CD4-positive, alpha-beta memory T cell (primary cell): ENCODE results near the gene PROSER2. TPM values are rescaled to one million over a fixed set of nuclear protein-coding genes. Genes with fewer than 3 reads are reported as not detected.

ENCODE experiments used
- CTCF ChIA-PET: fragments of 350-600 bp; sonication (Branson Sonifier 250); formaldehyde crosslinking; loops from one replicate; lab custom pipeline; 2021; ENCODE audit warnings: inconsistent platforms; ENCODE audit not compliant: partially characterized antibody; lab: Charles Lee
- POLR2A ChIA-PET: fragments of 350-600 bp; sonication (Branson Sonifier 250); formaldehyde crosslinking; loops from one replicate; lab custom pipeline; 2021; ENCODE audit not compliant: partially characterized antibody; lab: Charles Lee
- DNase-seq, 5 donors: peaks; one replicate each; pipeline versions ENCODE4 v3.0.0 to v3.0.0-alpha.2; 2020 to 2022; ENCODE audit warnings: mixed read lengths in 1 of 5
- H3K27ac ChIP-seq: one replicate; pipeline ENCODE4 v1.7.0; 2013; ENCODE audit warnings: low read depth, low read length
- H3K27me3 ChIP-seq: 2 replicates; pipeline ENCODE4 v1.7.0; 2013; ENCODE audit warnings: mild to moderate bottlenecking, low read length, moderate library complexity; ENCODE audit not compliant: insufficient read depth
- H3K36me3 ChIP-seq: 2 replicates; pipeline ENCODE4 v1.7.0; 2013; ENCODE audit warnings: mild to moderate bottlenecking, low read length, moderate library complexity; ENCODE audit not compliant: insufficient read depth
- H3K4me1 ChIP-seq: 2 replicates; pipeline ENCODE4 v1.7.0; 2013; ENCODE audit warnings: mild to moderate bottlenecking, low read length, moderate library complexity; ENCODE audit not compliant: insufficient read depth
- H3K4me3 ChIP-seq, 2 donors: one replicate each; pipeline ENCODE4 v1.7.0; 2013; ENCODE audit warnings: low read length in 2 of 2, mild to moderate bottlenecking in 1 of 2
- H3K9me3 ChIP-seq, 2 donors: one replicate each; pipeline ENCODE4 v1.7.0; 2013; ENCODE audit warnings: low read length in 2 of 2, control low read depth in 1 of 2; ENCODE audit not compliant: control insufficient read depth in 1 of 2
- H3K27ac Mint-ChIP-seq, 7 donors: one replicate each; pipeline ENCODE4 v1.8.0; 2020 to 2021; ENCODE audit warnings: mixed read lengths in 7 of 7, mild to moderate bottlenecking in 6 of 7, inconsistent platforms in 3 of 7, moderate library complexity in 3 of 7
- H3K27me3 Mint-ChIP-seq, 2 donors: one replicate each; pipeline ENCODE4 v1.8.0; 2020 to 2021; ENCODE audit warnings: mixed read lengths in 2 of 2
- H3K36me3 Mint-ChIP-seq, 2 donors: one replicate each; pipeline ENCODE4 v1.8.0; 2020 to 2021; ENCODE audit warnings: mixed read lengths in 2 of 2, inconsistent platforms in 1 of 2, mild to moderate bottlenecking in 1 of 2
- H3K4me1 Mint-ChIP-seq, 4 donors: one replicate each; pipeline ENCODE4 v1.8.0; 2020 to 2021; ENCODE audit warnings: mixed read lengths in 4 of 4, mild to moderate bottlenecking in 1 of 4
- H3K4me3 Mint-ChIP-seq, 8 donors: one replicate each; pipeline ENCODE4 v1.8.0; 2020 to 2021; ENCODE audit warnings: mixed read lengths in 8 of 8, mild to moderate bottlenecking in 7 of 8, moderate library complexity in 6 of 8, inconsistent platforms in 3 of 8
- H3K9me3 Mint-ChIP-seq, 8 donors: one replicate each; pipeline ENCODE4 v1.8.0; 2020 to 2021; ENCODE audit warnings: mixed read lengths in 8 of 8, mild to moderate bottlenecking in 5 of 8, inconsistent platforms in 3 of 8, moderate library complexity in 1 of 8
- intact Hi-C: fragments of 100-400 bp; cut with micrococcal nuclease; formaldehyde crosslinking; loops from one replicate; pipeline ENCODE4 v1.15.1; 2023
- polyA plus RNA-seq, 2 donors: library from polyadenylated mRNA; unstranded; fragments of 300-500 nt; fragmentation: Illumina TruSeq; gene quantifications; one replicate each; pipeline ENCODE4 v1.2.3, GENCODE V29; 2021
- total RNA-seq, 2 experiments: library from RNA; stranded (reverse); gene quantifications; one replicate each; pipeline ENCODE4 v1.2.3, GENCODE V29; 2021

The PROSER2 gene
- total RNA-seq (1 to 10 TPM in 1 of 2 experiments, under 1 TPM in 1; 0.47 to 1.3 TPM), polyA plus RNA-seq (1 to 10 TPM in 1 of 2 donors, under 1 TPM in 1; 0.18 to 1.1 TPM)

- Mint-ChIP-seq H3K27ac (peak within 1 kb of the TSS in 2 of 7 donors; percentile 19 to 85), H3K9me3 (peaks cover 0 to 1% (median 0%) of the 10 kb centered on the region in 8 donors), H3K4me3 (peak within 1 kb of the TSS; percentile 58 to 85 (median 80)), H3K4me1 (peaks cover 6 to 15% (median 9%) of the 10 kb centered on the region in 4 donors), H3K36me3 (no peaks in the 10 kb centered on the region), H3K27me3 (peaks cover 38 to 48% of the 10 kb centered on the region in 2 donors)
- Histone ChIP-seq H3K36me3 (no peaks in the 10 kb centered on the region), H3K9me3 (no peaks in the 10 kb centered on the region), H3K27ac (no peak within 1 kb of the TSS), H3K4me1 (peaks cover 9% of the 10 kb centered on the region), H3K27me3 (no peaks in the 10 kb centered on the region), H3K4me3 (no peak within 1 kb of the TSS)
- intact Hi-C loops, result no loop called here
- ChIA-PET CTCF (no interaction called here), POLR2A (no interaction called here)
- DNase-seq, result peak in 4 of 5 donors; percentile 18 to 39 (median 28)
Measured at GRCh38 chr10:11823122-11823988, at the start of gene PROSER2. Gene PROSER2 (plus strand): TSS chr10:11823356. CDS start chr10:11852078, 28,722 bp downstream.

- Mint-ChIP-seq H3K27ac (no peak overlapping the region), H3K4me1 (no peaks in the 10 kb centered on the region), H3K27me3 (peaks cover 4 to 9% of the 10 kb centered on the region in 2 donors), H3K9me3 (peaks cover 0 to 2% (median 0%) of the 10 kb centered on the region in 8 donors), H3K36me3 (no peaks in the 10 kb centered on the region), H3K4me3 (no peak overlapping the region)
- intact Hi-C loops, result no loop called here
- Histone ChIP-seq H3K4me1 (no peaks in the 10 kb centered on the region), H3K9me3 (no peaks in the 10 kb centered on the region), H3K36me3 (no peaks in the 10 kb centered on the region), H3K27me3 (peaks cover 3% of the 10 kb centered on the region), H3K27ac (no peak overlapping the region), H3K4me3 (no peak overlapping the region)
- DNase-seq, result no peak
- ChIA-PET POLR2A (interaction anchor here (0.5 kb wide), 1 partner anchor 223 kb away, joined by 3 read pairs; no protein-coding TSS in a partner anchor), CTCF (interaction anchor here (1.3 kb wide), 2 partner anchors 10 to 212 kb away, joined by 3 to 5 read pairs; no protein-coding TSS in a partner anchor)
Measured at GRCh38 chr10:11773761-11774441, 49.3 kb upstream of the PROSER2 start.

- H3K4me1 ChIP-seq, result no peaks in the 10 kb centered on the region
- no peak overlapping the region for H3K4me3 ChIP-seq
- no peaks in the 10 kb centered on the region for H3K36me3 ChIP-seq
- POLR2A ChIA-PET, result no interaction called here
- Mint-ChIP-seq H3K4me1 (no peaks in the 10 kb centered on the region), H3K4me3 (no peak overlapping the region), H3K27ac (no peak overlapping the region), H3K36me3 (no peaks in the 10 kb centered on the region), H3K9me3 (peaks cover 0 to 2% (median 0%) of the 10 kb centered on the region in 8 donors), H3K27me3 (peaks cover 4 to 7% of the 10 kb centered on the region in 2 donors)
- peaks cover 3% of the 10 kb centered on the region for H3K27me3 ChIP-seq
- intact Hi-C loops, result no loop called here
- no peak for DNase-seq
- no peaks in the 10 kb centered on the region for H3K9me3 ChIP-seq
- CTCF ChIA-PET, result interaction anchor here (1.3 kb wide), 1 partner anchor 8 kb away, joined by 5 read pairs; no protein-coding TSS in a partner anchor
- H3K27ac ChIP-seq, result no peak overlapping the region
Measured at GRCh38 chr10:11775412-11775811, 47.7 kb upstream of the PROSER2 start.

- Histone ChIP-seq H3K9me3 (no peaks in the 10 kb centered on the region), H3K27ac (no peak overlapping the region), H3K27me3 (peaks cover 3% of the 10 kb centered on the region), H3K36me3 (no peaks in the 10 kb centered on the region), H3K4me1 (no peaks in the 10 kb centered on the region), H3K4me3 (no peak overlapping the region)
- Mint-ChIP-seq H3K4me1 (no peaks in the 10 kb centered on the region), H3K27ac (no peak overlapping the region), H3K27me3 (peaks cover 2 to 7% of the 10 kb centered on the region in 2 donors), H3K36me3 (no peaks in the 10 kb centered on the region), H3K9me3 (no peaks in the 10 kb centered on the region), H3K4me3 (no peak overlapping the region)
- ChIA-PET CTCF (no interaction called here), POLR2A (no interaction called here)
- DNase-seq, result no peak
- intact Hi-C loops, result no loop called here
Measured at GRCh38 chr10:11776080-11776479, 47.1 kb upstream of the PROSER2 start.

GRCh38 chr10:11781114-11781513, 42.0 kb upstream of the PROSER2 start:
- Histone ChIP-seq H3K27me3 (no peaks in the 10 kb centered on the region), H3K4me1 (no peaks in the 10 kb centered on the region), H3K9me3 (no peaks in the 10 kb centered on the region), H3K27ac (no peak overlapping the region), H3K4me3 (no peak overlapping the region), H3K36me3 (no peaks in the 10 kb centered on the region)
- ChIA-PET CTCF (interaction anchor here (2.1 to 3.9 kb wide), 2 partner anchors 204 to 208 kb away, joined by 11 to 39 read pairs; no protein-coding TSS in a partner anchor), POLR2A (no interaction called here)
- Mint-ChIP-seq H3K27ac (no peak overlapping the region), H3K4me3 (no peak overlapping the region), H3K4me1 (peaks cover 0 to 2% (median 0%) of the 10 kb centered on the region in 4 donors), H3K9me3 (no peaks in the 10 kb centered on the region), H3K27me3 (peaks cover 4 to 8% of the 10 kb centered on the region in 2 donors), H3K36me3 (no peaks in the 10 kb centered on the region)
- intact Hi-C loops, result no loop called here
- DNase-seq, result no peak

DNA sequence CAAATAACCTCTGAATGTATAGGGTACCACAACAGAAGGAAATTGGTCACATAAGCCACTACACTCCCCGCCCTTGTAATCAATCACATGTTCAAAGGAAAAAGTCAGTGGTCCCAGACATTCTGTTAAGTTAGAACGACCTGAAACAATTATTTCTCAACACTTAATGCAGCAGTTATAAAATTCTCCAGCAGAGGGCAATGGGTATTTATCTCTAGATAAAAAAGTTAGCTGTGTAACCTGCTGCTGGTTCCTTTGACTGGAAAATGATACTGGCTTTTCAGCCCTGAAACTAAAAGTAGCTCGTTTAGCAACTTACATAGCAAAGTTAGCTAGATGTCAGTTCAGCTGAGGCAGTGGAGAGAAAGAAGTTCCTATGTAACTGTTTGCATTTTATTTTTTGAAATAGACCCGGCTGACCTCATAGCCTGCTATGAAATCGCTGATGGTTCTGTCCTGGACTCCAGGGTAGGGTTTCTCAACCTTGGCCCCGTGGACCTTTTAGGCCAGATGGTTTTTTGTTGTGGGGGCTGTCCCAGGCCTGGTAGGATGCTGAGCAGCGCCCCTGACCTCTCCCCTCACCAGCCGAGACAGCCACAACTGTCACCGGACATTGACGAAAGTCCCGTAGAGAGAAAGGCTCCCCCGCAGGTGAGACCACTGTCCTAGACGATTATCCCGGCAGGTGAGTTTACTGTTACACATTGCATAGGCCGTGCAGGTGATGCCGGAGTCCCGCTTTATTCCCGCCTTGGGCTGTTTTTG, 40.2 kb upstream of the PROSER2 start:
- Mint-ChIP-seq H3K4me3 (no peak overlapping the region), H3K36me3 (no peaks in the 10 kb centered on the region), H3K27ac (peak overlapping the region in 1 of 7 donors; percentile 1), H3K4me1 (peaks cover 0 to 2% (median 0%) of the 10 kb centered on the region in 4 donors), H3K9me3 (no peaks in the 10 kb centered on the region), H3K27me3 (peaks cover 1 to 9% of the 10 kb centered on the region in 2 donors)
- DNase-seq, result peak in 4 of 5 donors; percentile 16 to 49 (median 42)
- Histone ChIP-seq H3K27ac (no peak overlapping the region), H3K36me3 (no peaks in the 10 kb centered on the region), H3K4me1 (no peaks in the 10 kb centered on the region), H3K4me3 (no peak overlapping the region), H3K27me3 (no peaks in the 10 kb centered on the region), H3K9me3 (no peaks in the 10 kb centered on the region)
- intact Hi-C loops, result no loop called here
- ChIA-PET CTCF (interaction anchor here (0.6 to 3.9 kb wide), 16 partner anchors 8 to 1382 kb away, joined by 3 to 39 read pairs (median 5); no protein-coding TSS in a partner anchor), POLR2A (no interaction called here)
